PC-9 (cell line): ENCODE data around the gene PNMA6A. TPM values are rescaled to one million over a fixed set of nuclear protein-coding genes. Genes with fewer than 3 reads are reported as not detected.

Source experiments
- BruUV-seq: library from RNA; stranded (reverse); fragments of 400-500 nt; replicated peaks from 2 replicates; lab custom pipeline; 2021; lab: Mats Ljungman, UMichigan
- CTCF ChIA-PET: fragments of 300-600 bp; sonication (Branson Sonifier 250); formaldehyde crosslinking; loops from one replicate; lab custom pipeline; 2022; ENCODE audit warnings: antibody characterized with exemption; lab: Charles Lee
- POLR2A ChIA-PET: fragments of 300-600 bp; sonication (Branson Sonifier 250); formaldehyde crosslinking; loops from one replicate; lab custom pipeline; 2022; ENCODE audit warnings: antibody characterized with exemption; ENCODE audit not compliant: unreplicated experiment; lab: Charles Lee
- DNase-seq, 2 experiments: peaks; one replicate each; pipeline versions ENCODE4 v3.0.0 to v3.0.0-alpha.2; 2015 to 2022; ENCODE audit warnings: mixed read lengths in 1 of 2
- H2AFZ ChIP-seq: fragments of 200-600 bp; sonication (generic); 2 replicates; pipeline ENCODE4 v1.8.1; 2017; ENCODE audit warnings: antibody characterized with exemption
- H3F3A ChIP-seq: fragments of 200-600 bp; sonication (generic); 2 replicates; pipeline ENCODE4 v1.8.1; 2017; ENCODE audit warnings: antibody characterized with exemption, mild to moderate bottlenecking, low read depth; ENCODE audit not compliant: insufficient read depth
- H3K27ac ChIP-seq: fragments of 200-600 bp; sonication (generic); 2 replicates; pipeline ENCODE4 v1.6.1; 2016; ENCODE audit warnings: mixed run types
- H3K27me3 ChIP-seq: fragments of 200-600 bp; sonication (generic); 2 replicates; pipeline ENCODE4 v1.6.1; 2016; ENCODE audit warnings: low read depth, mixed run types; ENCODE audit not compliant: insufficient read depth
- H3K36me3 ChIP-seq: fragments of 200-600 bp; sonication (generic); 2 replicates; pipeline ENCODE4 v1.6.1; 2016; ENCODE audit warnings: low read depth, mixed run types
- H3K4me1 ChIP-seq: fragments of 200-600 bp; sonication (generic); replicated peaks from 2 replicates; pipeline ENCODE4 v1.6.1; 2016; ENCODE audit warnings: mixed run types; ENCODE audit not compliant: insufficient read depth
- H3K4me2 ChIP-seq: fragments of 200-600 bp; sonication (generic); 2 replicates; pipeline ENCODE4 v1.6.1; 2017; ENCODE audit warnings: mixed run types
- H3K4me3 ChIP-seq: fragments of 200-600 bp; sonication (generic); 2 replicates; pipeline ENCODE4 v1.6.1; 2016; ENCODE audit warnings: mixed run types
- H3K79me2 ChIP-seq: fragments of 200-600 bp; sonication (generic); 2 replicates; pipeline ENCODE4 v1.6.1; 2017; ENCODE audit warnings: low read depth, mixed run types
- H3K9me2 ChIP-seq: fragments of 200-600 bp; sonication (generic); 2 replicates; pipeline ENCODE4 v1.8.1; 2017; ENCODE audit warnings: mild to moderate bottlenecking; ENCODE audit not compliant: insufficient read depth
- H3K9me3 ChIP-seq: fragments of 200-600 bp; sonication (generic); 2 replicates; pipeline ENCODE4 v1.8.1; 2016; ENCODE audit warnings: low read depth; ENCODE audit not compliant: insufficient read depth
- H4K20me1 ChIP-seq: fragments of 200-600 bp; sonication (generic); 2 replicates; pipeline ENCODE4 v1.8.1; 2017; ENCODE audit not compliant: insufficient read depth
- EZH2 ChIP-seq: fragments of 200-600 bp; sonication (generic); IDR thresholded peaks from 2 replicates; pipeline ENCODE4 v1.8.0; 2017; ENCODE audit warnings: antibody characterized with exemption, low read depth
- intact Hi-C: fragments of 100-400 bp; cut with micrococcal nuclease; formaldehyde crosslinking; loops from one replicate; pipeline ENCODE4 v1.10.0; 2022; ENCODE audit not compliant: unreplicated experiment
- total RNA-seq: library from RNA; stranded (reverse); gene quantifications from 2 replicates; pipeline ENCODE4 v1.2.3, GENCODE V29; 2021
- TF ChIP-seq, protein P1 (sequence below): fragments of 200-600 bp; sonication (generic); conservative IDR thresholded peaks from 2 replicates; pipeline ENCODE4 v1.6.1; 2017; ENCODE audit warnings: mixed run types, antibody characterized with exemption, mild to moderate bottlenecking, moderate library complexity

Gene PNMA6A
- total RNA-seq, 1 experiment from 2014 or later = not detected

DNA sequence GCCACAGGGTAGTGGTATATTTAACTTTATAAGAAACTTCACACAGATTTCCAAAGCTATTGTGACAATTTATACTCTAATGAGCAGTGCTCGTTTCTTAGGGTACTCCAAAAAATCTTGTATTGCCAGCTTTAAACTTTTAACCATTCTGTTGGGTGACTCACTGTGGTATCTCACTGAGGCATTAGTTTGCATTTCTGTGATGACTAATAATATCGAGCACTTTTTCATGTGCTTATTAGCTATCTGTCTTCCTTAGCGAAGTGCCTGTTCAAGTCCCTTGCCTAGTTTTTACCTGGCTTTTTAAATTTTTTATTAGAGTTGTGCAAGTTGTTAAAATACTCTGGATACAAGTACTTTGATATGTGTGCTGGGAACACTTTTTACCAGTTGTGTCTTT is 10.5 kb upstream of the PNMA6A start:
- no peak overlapping the region for H3K27ac ChIP-seq
- no peaks in the 10 kb centered on the region for H4K20me1 ChIP-seq

DNA sequence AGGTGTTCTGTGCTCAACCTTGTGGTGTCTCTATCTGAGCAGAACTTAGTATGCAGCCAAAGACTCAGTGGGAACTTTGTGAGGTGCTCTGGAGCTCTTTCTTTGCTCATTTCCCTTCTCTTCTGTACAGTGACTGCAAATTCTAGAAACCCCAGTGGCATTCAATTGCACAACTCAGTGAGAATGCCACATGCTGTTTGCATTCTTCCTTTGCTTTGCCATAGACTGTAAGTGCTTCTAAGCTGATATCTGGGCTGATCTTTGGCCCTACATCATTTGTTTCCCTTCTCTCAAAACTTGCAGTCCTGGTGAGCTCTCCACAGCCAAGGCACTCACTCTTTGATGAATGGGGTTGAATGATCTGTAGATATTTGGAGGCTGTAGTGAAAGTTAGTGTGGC is 8.9 kb upstream of the PNMA6A start:
- ChIA-PET CTCF (no interaction called here), POLR2A (no interaction called here)
- Histone ChIP-seq H3K4me3 (no peak overlapping the region), H3K4me2 (no peak overlapping the region), H3K9me2 (no peaks in the 10 kb centered on the region), H2AFZ (no peak overlapping the region), H3K9me3 (0 out of 2 replicates have a peak, but pooled peaks cover 4% of the 10 kb centered on the region), H3F3A (no peaks in the 10 kb centered on the region), H3K27me3 (peaks cover 5% of the 10 kb centered on the region; the same call in 1 of the 2 replicates), H3K27ac (no peak overlapping the region), H4K20me1 (no peaks in the 10 kb centered on the region), H3K79me2 (no peaks in the 10 kb centered on the region), H3K4me1 (no peaks in the 10 kb centered on the region; the same call in 1 of the 2 replicates), H3K36me3 (no peaks in the 10 kb centered on the region)
- intact Hi-C loops = no loop called here
- no TSS peak for BruUV-seq
- TF ChIP-seq EZH2 = no peak
- TF ChIP-seq, protein P1, sequence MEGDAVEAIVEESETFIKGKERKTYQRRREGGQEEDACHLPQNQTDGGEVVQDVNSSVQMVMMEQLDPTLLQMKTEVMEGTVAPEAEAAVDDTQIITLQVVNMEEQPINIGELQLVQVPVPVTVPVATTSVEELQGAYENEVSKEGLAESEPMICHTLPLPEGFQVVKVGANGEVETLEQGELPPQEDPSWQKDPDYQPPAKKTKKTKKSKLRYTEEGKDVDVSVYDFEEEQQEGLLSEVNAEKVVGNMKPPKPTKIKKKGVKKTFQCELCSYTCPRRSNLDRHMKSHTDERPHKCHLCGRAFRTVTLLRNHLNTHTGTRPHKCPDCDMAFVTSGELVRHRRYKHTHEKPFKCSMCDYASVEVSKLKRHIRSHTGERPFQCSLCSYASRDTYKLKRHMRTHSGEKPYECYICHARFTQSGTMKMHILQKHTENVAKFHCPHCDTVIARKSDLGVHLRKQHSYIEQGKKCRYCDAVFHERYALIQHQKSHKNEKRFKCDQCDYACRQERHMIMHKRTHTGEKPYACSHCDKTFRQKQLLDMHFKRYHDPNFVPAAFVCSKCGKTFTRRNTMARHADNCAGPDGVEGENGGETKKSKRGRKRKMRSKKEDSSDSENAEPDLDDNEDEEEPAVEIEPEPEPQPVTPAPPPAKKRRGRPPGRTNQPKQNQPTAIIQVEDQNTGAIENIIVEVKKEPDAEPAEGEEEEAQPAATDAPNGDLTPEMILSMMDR = no peak
- no peak for DNase-seq

More for the DNA sequence above, 10.5 kb upstream of the PNMA6A start:
- Histone ChIP-seq H3K79me2 (no peaks in the 10 kb centered on the region), H3F3A (no peaks in the 10 kb centered on the region), H3K36me3 (no peaks in the 10 kb centered on the region), H2AFZ (no peak overlapping the region), H3K9me2 (no peaks in the 10 kb centered on the region), H3K4me2 (peak overlapping the region; percentile 5; the same call in 1 of the 2 replicates), H3K4me1 (no peaks in the 10 kb centered on the region; the same call in 1 of the 2 replicates), H3K4me3 (no peak overlapping the region), H3K27me3 (peaks cover 12% of the 10 kb centered on the region; the same call in 1 of the 2 replicates), H3K9me3 (0 out of 2 replicates have a peak, but pooled peaks cover 4% of the 10 kb centered on the region)
- intact Hi-C loops = no loop called here
- ChIA-PET CTCF (interaction anchor here (0.6 kb wide), 1 partner anchor 877 kb away, joined by 3 read pairs; no protein-coding TSS in a partner anchor), POLR2A (no interaction called here)
- no TSS peak for BruUV-seq
- no peak for TF ChIP-seq EZH2
- TF ChIP-seq, protein P1 = no peak
- peak in 1 of 2 experiments; percentile 54 for DNase-seq

DNA sequence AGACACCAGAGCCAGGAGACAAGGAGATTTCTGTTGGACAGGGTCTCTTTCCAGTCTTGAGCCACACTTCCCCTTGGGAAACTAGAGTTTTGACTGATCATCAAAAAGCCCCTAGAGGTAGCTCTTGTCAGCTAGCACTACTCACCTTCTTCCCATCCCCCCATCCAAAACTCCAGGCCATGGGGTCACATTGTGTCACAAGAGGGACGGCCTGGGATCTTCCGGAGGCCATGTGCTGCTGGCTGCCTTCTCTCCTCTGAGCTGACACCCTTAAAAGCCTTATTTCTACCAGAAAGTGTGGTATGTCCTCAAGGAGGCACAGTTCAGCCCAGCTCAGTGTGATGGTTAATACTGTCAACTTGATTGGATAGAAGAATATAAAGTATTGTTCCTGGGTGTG is 8.2 kb upstream of the PNMA6A start:
- 0 out of 2 replicates have a peak, but pooled peaks cover 4% of the 10 kb centered on the region for H3K9me3 ChIP-seq
- TF ChIP-seq, protein P1 = no peak
- no peak for TF ChIP-seq EZH2
- H3F3A ChIP-seq = no peaks in the 10 kb centered on the region
- no peak overlapping the region for H2AFZ ChIP-seq
- no peaks in the 10 kb centered on the region for H3K9me2 ChIP-seq
- no TSS peak for BruUV-seq
- H3K4me1 ChIP-seq = no peaks in the 10 kb centered on the region; the same call in 1 of the 2 replicates
- H3K36me3 ChIP-seq = no peaks in the 10 kb centered on the region
- no peak overlapping the region for H3K27ac ChIP-seq
- no peak overlapping the region for H3K4me3 ChIP-seq
- no peaks in the 10 kb centered on the region for H3K27me3 ChIP-seq
- DNase-seq = no peak
- no peaks in the 10 kb centered on the region for H3K79me2 ChIP-seq
- no peak overlapping the region for H3K4me2 ChIP-seq
- CTCF ChIA-PET = no interaction called here
- intact Hi-C loops = no loop called here
- POLR2A ChIA-PET = no interaction called here
- no peaks in the 10 kb centered on the region for H4K20me1 ChIP-seq
